ENCODE results near the gene LMF1. TPM values are rescaled to one million over a fixed set of nuclear protein-coding genes. Genes with fewer than 3 reads are reported as not detected.

The LMF1 gene
- total and polyA plus RNA-seq, 2 donors (not counting 1 experiment from before 2014, with no cell fraction given): 36.4 to 63.2 TPM

GRCh38 chr16:851209-851810 is 119.5 kb downstream of the LMF1 start:
- DNase-seq: no peak
- H3K27ac Mint-ChIP-seq: no peak overlapping the region
- CTCF ChIA-PET: no interaction called here

GRCh38 chr16:850668-851067 is 120.1 kb downstream of the LMF1 start:
- no peak for DNase-seq
- no peak for ATAC-seq (ENCODE audit: low read depth)
- no peaks in the 10 kb centered on the region for H3K27me3 ChIP-seq (replicated peaks in 1 of 4; ENCODE audit: control extremely low read depth in 1 of 4, control insufficient read depth in 3 of 4, insufficient read depth in 4 of 4, low read length in 3 of 4)
- H3K9me3 ChIP-seq (ENCODE audit: control extremely low read depth in 1 of 3, control insufficient read depth in 2 of 3, insufficient read depth in 1 of 3, low read length in 2 of 3): peaks cover 0 to 48% (median 0%) of the 10 kb centered on the region in 3 donors
- H3K4me2 ChIP-seq (replicated peaks; ENCODE audit: low read depth, low read length, poor library complexity, severe bottlenecking): no peak overlapping the region
- ChIA-PET CTCF (no interaction called here), POLR2A (no interaction called here)
- no peaks in the 10 kb centered on the region for H3K4me1 ChIP-seq (ENCODE audit: control insufficient read depth in 2 of 2, insufficient read depth in 2 of 2, low read length in 2 of 2)
- Mint-ChIP-seq H3K27ac (no peak overlapping the region), H3K9me3 (ENCODE audit: insufficient read depth) (no peaks in the 10 kb centered on the region), H3K4me3 (no peak overlapping the region), H3K27me3 (no peaks in the 10 kb centered on the region), H3K4me1 (no peaks in the 10 kb centered on the region)
- intact Hi-C loops (cut with micrococcal nuclease): no loop called here
- no peaks in the 10 kb centered on the region for H3K79me2 ChIP-seq (ENCODE audit: control insufficient read depth, insufficient read depth, low read length)
- TF ChIP-seq CTCF (IDR thresholded peaks at IDR 0.05) (no peak), EZH2 (IDR thresholded peaks at IDR 0.05; ENCODE audit: borderline replicate concordance, insufficient read depth, low read depth, low read length, poor library complexity, severe bottlenecking) (no peak)
- no peak overlapping the region for H3K9ac ChIP-seq (ENCODE audit: low read length)
- H2AFZ ChIP-seq (ENCODE audit: insufficient read depth, low read depth, low read length, poor library complexity, severe bottlenecking): no peak overlapping the region
- no peak overlapping the region for H3K27ac ChIP-seq (ENCODE audit: low read length in 2 of 2)
- no peaks in the 10 kb centered on the region for H4K20me1 ChIP-seq (ENCODE audit: control insufficient read depth, insufficient read depth, low read length, poor library complexity, severe bottlenecking)
- no peak overlapping the region for H3K4me3 ChIP-seq (ENCODE audit: control extremely low read depth in 1 of 5, extremely low read depth in 1 of 5, insufficient read depth in 1 of 5, low read depth in 2 of 5, low read length in 4 of 5)
- 95% methylated on average over 30 of the region's 31 CpGs for WGBS (ENCODE audit: insufficient coverage)
- H3K36me3 ChIP-seq (replicated peaks in 1 of 2; ENCODE audit: control extremely low read depth in 1 of 2, control insufficient read depth in 1 of 2, extremely low read depth in 1 of 2, insufficient read depth in 2 of 2, low read length in 1 of 2): no peaks in the 10 kb centered on the region

More at GRCh38 chr16:851209-851810, 119.5 kb downstream of the LMF1 start:
- no peaks in the 10 kb centered on the region for H3K4me1 ChIP-seq (ENCODE audit: control insufficient read depth in 2 of 2, insufficient read depth in 2 of 2, low read length in 2 of 2)
- H3K9me3 Mint-ChIP-seq (ENCODE audit: insufficient read depth): no peaks in the 10 kb centered on the region
- no peak overlapping the region for H3K4me3 ChIP-seq (ENCODE audit: control extremely low read depth in 1 of 5, extremely low read depth in 1 of 5, insufficient read depth in 1 of 5, low read depth in 2 of 5, low read length in 4 of 5)
- no peak for ATAC-seq (ENCODE audit: low read depth)
- peaks cover 0 to 49% (median 0%) of the 10 kb centered on the region in 3 donors for H3K9me3 ChIP-seq (ENCODE audit: control extremely low read depth in 1 of 3, control insufficient read depth in 2 of 3, insufficient read depth in 1 of 3, low read length in 2 of 3)
- H3K27me3 ChIP-seq (replicated peaks in 1 of 4; ENCODE audit: control extremely low read depth in 1 of 4, control insufficient read depth in 3 of 4, insufficient read depth in 4 of 4, low read length in 3 of 4): no peaks in the 10 kb centered on the region
- TF ChIP-seq CTCF (IDR thresholded peaks at IDR 0.05) (no peak), EZH2 (IDR thresholded peaks at IDR 0.05; ENCODE audit: borderline replicate concordance, insufficient read depth, low read depth, low read length, poor library complexity, severe bottlenecking) (no peak)
- no peaks in the 10 kb centered on the region for H3K27me3 Mint-ChIP-seq
- H3K4me2 ChIP-seq (replicated peaks; ENCODE audit: low read depth, low read length, poor library complexity, severe bottlenecking): no peak overlapping the region
- H2AFZ ChIP-seq (ENCODE audit: insufficient read depth, low read depth, low read length, poor library complexity, severe bottlenecking): no peak overlapping the region
- no peaks in the 10 kb centered on the region for H3K79me2 ChIP-seq (ENCODE audit: control insufficient read depth, insufficient read depth, low read length)
- no peaks in the 10 kb centered on the region for H3K4me1 Mint-ChIP-seq
- H3K27ac ChIP-seq (ENCODE audit: low read length in 2 of 2): no peak overlapping the region
- no peaks in the 10 kb centered on the region for H3K36me3 ChIP-seq (replicated peaks in 1 of 2; ENCODE audit: control extremely low read depth in 1 of 2, control insufficient read depth in 1 of 2, extremely low read depth in 1 of 2, insufficient read depth in 2 of 2, low read length in 1 of 2)
- intact Hi-C loops (cut with micrococcal nuclease): no loop called here
- POLR2A ChIA-PET: no interaction called here
- 89% methylated on average over 10 of the region's 11 CpGs for WGBS (ENCODE audit: insufficient coverage)
- H3K9ac ChIP-seq (ENCODE audit: low read length): no peak overlapping the region
- H3K4me3 Mint-ChIP-seq: no peak overlapping the region
- H4K20me1 ChIP-seq (ENCODE audit: control insufficient read depth, insufficient read depth, low read length, poor library complexity, severe bottlenecking): no peaks in the 10 kb centered on the region

All from B cell (primary cell).